SK-N-SH (cell line): ENCODE results near the gene MPC2. TPM values are rescaled to one million over a fixed set of nuclear protein-coding genes. Genes with fewer than 3 reads are reported as not detected.

Experiments used
- CTCF ChIA-PET: fragments of 300-600, 350-600 bp; formaldehyde crosslinking; extraction: SDS; loops from one replicate; lab custom pipeline; 2021; lab: Yijun Ruan, JAX
- POLR2A ChIA-PET: fragments of 350-600 bp; sonication (Branson Sonifier 250); formaldehyde crosslinking; extraction: SDS; loops from one replicate; lab custom pipeline; 2020; ENCODE audit warnings: antibody characterized with exemption, inconsistent platforms; lab: Yijun Ruan, JAX
- DNase-seq: peaks from one replicate; pipeline ENCODE4 v3.0.0; 2012
- H2AFZ ChIP-seq: fragments of 200-600 bp; sonication (generic); 2 replicates; pipeline ENCODE4 v1.8.1; 2016; ENCODE audit warnings: antibody characterized with exemption, mild to moderate bottlenecking, low read depth
- H3F3A ChIP-seq: fragments of 200-600 bp; sonication (generic); replicated peaks from 2 replicates; pipeline ENCODE3; 2016; ENCODE audit warnings: antibody characterized with exemption, mild to moderate bottlenecking; ENCODE audit not compliant: insufficient read depth
- H3K27ac ChIP-seq, 2 experiments: fragments of 200-500 bp in 1 of 2; fragments of 200-600 bp in 1 of 2; sonication (Bioruptor generic) in 1 of 2; sonication (generic), shearing (Covaris generic) in 1 of 2; 2 replicates each; pipeline versions ENCODE4 v1.5.1 to v1.6.1; 2014 to 2016; ENCODE audit warnings: low read depth in 2 of 2, inconsistent platforms in 1 of 2, low read length in 1 of 2, mild to moderate bottlenecking in 1 of 2, mixed read lengths in 1 of 2
- H3K27me3 ChIP-seq: fragments of 200-600 bp; sonication (generic), shearing (Covaris generic); 2 replicates; pipeline ENCODE4 v1.6.1; 2016; ENCODE audit warnings: mixed run types; ENCODE audit not compliant: insufficient read depth
- H3K36me3 ChIP-seq, 2 experiments: fragments of 200-500 bp in 1 of 2; fragments of 200-600 bp in 1 of 2; sonication (Bioruptor generic) in 1 of 2; sonication (generic) in 1 of 2; replicated peaks in 1 of 2; 2 replicates each; pipeline versions ENCODE3 to v1.5.1; 2014 to 2016; ENCODE audit warnings: low read length in 1 of 2, mild to moderate bottlenecking in 1 of 2; ENCODE audit not compliant: insufficient read depth in 2 of 2, control insufficient read depth in 1 of 2
- H3K4me1 ChIP-seq, 2 experiments: fragments of 200-500 bp in 1 of 2; fragments of 200-600 bp in 1 of 2; sonication (Bioruptor generic) in 1 of 2; sonication (generic), shearing (Covaris generic) in 1 of 2; 2 replicates each; pipeline versions ENCODE4 v1.5.1 to v1.6.1; 2014 to 2016; ENCODE audit warnings: low read depth in 1 of 2, low read length in 1 of 2, mixed run types in 1 of 2; ENCODE audit not compliant: insufficient read depth in 2 of 2, control insufficient read depth in 1 of 2
- H3K4me2 ChIP-seq: fragments of 200-600 bp; sonication (generic), shearing (Covaris generic); 2 replicates; pipeline ENCODE4 v1.6.1; 2017; ENCODE audit warnings: mixed run types
- H3K4me3 ChIP-seq, 2 experiments: fragments of 200-500 bp in 1 of 2; fragments of 200-600 bp in 1 of 2; sonication (Bioruptor generic) in 1 of 2; sonication (generic), shearing (Covaris generic) in 1 of 2; 2 replicates each; pipeline versions ENCODE4 v1.5.1 to v1.8.1; 2014 to 2016; ENCODE audit warnings: low read depth in 2 of 2, inconsistent platforms in 1 of 2, low read length in 1 of 2, mild to moderate bottlenecking in 1 of 2, mixed read lengths in 1 of 2, moderate library complexity in 1 of 2
- H3K79me2 ChIP-seq: fragments of 200-600 bp; sonication (generic); 2 replicates; pipeline ENCODE4 v1.8.1; 2017; ENCODE audit warnings: mild to moderate bottlenecking; ENCODE audit not compliant: insufficient read depth
- H3K9ac ChIP-seq: fragments of 200-600 bp; sonication (generic); 2 replicates; pipeline ENCODE4 v1.6.1; 2017; ENCODE audit warnings: mixed run types
- H3K9me2 ChIP-seq: fragments of 200-600 bp; sonication (generic); 2 replicates; pipeline ENCODE4 v1.6.1; 2017; ENCODE audit warnings: mixed run types
- H3K9me3 ChIP-seq: fragments of 200-600 bp; sonication (generic); 2 replicates; pipeline ENCODE4 v1.6.1; 2017; ENCODE audit warnings: mixed run types, mild to moderate bottlenecking, moderate library complexity
- H4K20me1 ChIP-seq: fragments of 200-600 bp; sonication (generic); 2 replicates; pipeline ENCODE4 v1.6.1; 2017; ENCODE audit warnings: mild to moderate bottlenecking, mixed run types; ENCODE audit not compliant: insufficient read depth
- CHD2 ChIP-seq: fragments of 150-350 bp; IDR thresholded peaks from 2 replicates; pipeline ENCODE4 v1.6.1; 2018; ENCODE audit warnings: low read length; ENCODE audit not compliant: partially characterized antibody
- CTCF ChIP-seq: fragments of 200-600 bp; sonication (generic); IDR thresholded peaks from 2 replicates; pipeline ENCODE4 v1.6.1; 2017; ENCODE audit warnings: antibody characterized with exemption, mild to moderate bottlenecking, moderate library complexity
- ELF1 ChIP-seq: IDR thresholded peaks from 2 replicates; pipeline ENCODE4 v1.4.0; 2012
- EZH2phosphoT487 ChIP-seq: fragments of 200-600 bp; sonication (generic); IDR thresholded peaks from 2 replicates; pipeline ENCODE4 v1.6.1; 2017; ENCODE audit warnings: low read depth, mixed run types, mild to moderate bottlenecking, antibody characterized with exemption, moderate library complexity, borderline replicate concordance
- FOXM1 ChIP-seq: IDR thresholded peaks from 2 replicates; pipeline ENCODE4 v1.4.0; 2012; ENCODE audit warnings: low read depth, mild to moderate bottlenecking
- GABPA ChIP-seq: IDR thresholded peaks from 2 replicates; pipeline ENCODE4 v1.4.0; 2012; ENCODE audit warnings: low read depth, mild to moderate bottlenecking
- MEF2A ChIP-seq: IDR thresholded peaks from 2 replicates; pipeline ENCODE4 v1.4.0; 2012; ENCODE audit warnings: low read depth, borderline replicate concordance
- MXI1 ChIP-seq: IDR thresholded peaks from 2 replicates; pipeline ENCODE4 v1.6.1; 2012; ENCODE audit warnings: mild to moderate bottlenecking, low read depth, low read length, improper control_type of control experiment
- NFIC ChIP-seq: IDR thresholded peaks from 2 replicates; pipeline ENCODE4 v1.4.0; 2012; ENCODE audit warnings: borderline replicate concordance
- PBX3 ChIP-seq: IDR thresholded peaks from 2 replicates; pipeline ENCODE4; 2012
- POLR2AphosphoS5 ChIP-seq: IDR thresholded peaks from 2 replicates; pipeline ENCODE4 v1.6.1; 2012; ENCODE audit warnings: low read depth, low read length
- RFX5 ChIP-seq: IDR thresholded peaks from 2 replicates; pipeline ENCODE4 v1.6.1; 2012; ENCODE audit warnings: mild to moderate bottlenecking, improper control_type of control experiment, low read length
- RXRA ChIP-seq: IDR thresholded peaks from 2 replicates; pipeline ENCODE4 v1.4.0; 2012; ENCODE audit warnings: low read depth, mild to moderate bottlenecking, borderline replicate concordance
- SMC3 ChIP-seq: IDR thresholded peaks from 2 replicates; pipeline ENCODE4 v1.6.1; 2012; ENCODE audit warnings: low read depth, low read length, improper control_type of control experiment
- TAF1 ChIP-seq: IDR thresholded peaks from 2 replicates; pipeline ENCODE4 v1.6.1; 2012; ENCODE audit warnings: low read depth, mild to moderate bottlenecking, low read length, moderate library complexity, borderline replicate concordance
- TCF12 ChIP-seq: IDR thresholded peaks from 2 replicates; pipeline ENCODE4 v1.4.0; 2012
- TEAD4 ChIP-seq: IDR thresholded peaks from 2 replicates; pipeline ENCODE4 v1.4.0; 2012; ENCODE audit warnings: mild to moderate bottlenecking, borderline replicate concordance; ENCODE audit not compliant: insufficient read depth
- USF2 ChIP-seq: fragments of 150-350 bp; IDR thresholded peaks from 2 replicates; pipeline ENCODE4 v1.6.1; 2017; ENCODE audit warnings: antibody characterized with exemption, low read length, low read depth, borderline replicate concordance
- YY1 ChIP-seq: IDR thresholded peaks from 2 replicates; pipeline ENCODE4 v1.4.0; 2012; ENCODE audit warnings: low read depth, mild to moderate bottlenecking
- WGBS: methylation state at CpG from one replicate; pipeline ENCODE4 v1.1.6; 2017; ENCODE audit warnings: low lambda C conversion rate; 5-methylcytosine and 5-hydroxymethylcytosine counted together
- polyA plus RNA-seq, 3 experiments: library from polyadenylated mRNA; depleted of rRNA; stranded (reverse); fragments of >200 nt; gene quantifications; 2 replicates each; pipeline ENCODE4 v1.2.3, GENCODE V29; 2012
- TF ChIP-seq, protein P1 (sequence below): IDR thresholded peaks from 2 replicates; pipeline ENCODE4 v1.6.1; 2012; ENCODE audit warnings: mild to moderate bottlenecking, low read depth, low read length, moderate library complexity
- TF ChIP-seq, protein P2 (sequence below): IDR thresholded peaks from 2 replicates; pipeline ENCODE4 v1.4.0; 2012; ENCODE audit warnings: low read depth, borderline replicate concordance

Gene MPC2
- polyA plus RNA-seq, 1 of the 3 experiments (the other 2 are of a cell fraction): 15.9 TPM

GRCh38 chr1:167922023-167922422 lies 14.8 kb downstream of the MPC2 start (continued):
- TF ChIP-seq TEAD4: no peak
- TF ChIP-seq TAF1: no peak
- no peak for TF ChIP-seq PBX3
- TF ChIP-seq USF2: no peak

DNA sequence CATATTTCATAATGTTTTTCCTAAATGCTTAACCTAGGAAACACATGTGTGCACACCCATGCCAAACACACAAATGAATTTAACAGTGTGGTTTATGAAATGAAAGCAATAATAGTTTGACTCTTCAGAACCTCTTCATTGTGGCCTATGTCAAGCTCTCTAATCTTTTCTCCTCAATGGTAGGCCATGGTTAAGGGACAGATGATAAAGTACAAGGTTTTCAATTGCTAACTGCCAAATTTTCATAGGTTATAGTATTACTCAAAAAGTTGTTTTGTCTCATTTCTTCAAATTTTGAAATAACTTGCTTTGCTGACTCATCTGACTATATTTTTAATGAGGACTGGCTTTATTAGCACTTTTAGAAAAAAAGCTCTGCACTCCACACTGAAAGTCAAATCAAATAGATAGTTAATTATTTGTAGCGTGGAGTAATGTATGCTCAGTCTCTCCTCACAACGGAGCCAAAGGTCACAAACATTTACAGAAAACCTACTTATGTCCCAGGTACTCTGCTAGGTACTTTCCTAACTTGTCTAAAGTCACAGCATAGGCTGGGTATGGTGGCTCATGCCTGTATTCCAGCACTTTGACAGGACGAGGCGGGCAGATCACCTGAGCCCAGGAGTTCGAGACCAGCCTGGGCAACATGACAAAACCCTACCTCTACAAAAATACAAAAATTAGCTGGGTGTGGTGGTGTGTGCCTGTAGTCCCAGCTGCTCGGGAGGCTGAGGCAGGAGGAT lies 19.9 kb downstream of the MPC2 start:
- H3K4me1 ChIP-seq: no peaks in the 10 kb centered on the region; a peak in 2 of 4 replicates
- H4K20me1 ChIP-seq: no peaks in the 10 kb centered on the region
- TF ChIP-seq MEF2A (no peak), RFX5 (no peak), MXI1 (no peak), TCF12 (no peak), POLR2AphosphoS5 (no peak), EZH2phosphoT487 (no peak), CHD2 (no peak), YY1 (no peak), FOXM1 (no peak), TEAD4 (no peak), USF2 (no peak), NFIC (no peak), ELF1 (no peak), TAF1 (no peak), GABPA (no peak), CTCF (no peak), RXRA (no peak), SMC3 (no peak)
- TF ChIP-seq, protein P1, sequence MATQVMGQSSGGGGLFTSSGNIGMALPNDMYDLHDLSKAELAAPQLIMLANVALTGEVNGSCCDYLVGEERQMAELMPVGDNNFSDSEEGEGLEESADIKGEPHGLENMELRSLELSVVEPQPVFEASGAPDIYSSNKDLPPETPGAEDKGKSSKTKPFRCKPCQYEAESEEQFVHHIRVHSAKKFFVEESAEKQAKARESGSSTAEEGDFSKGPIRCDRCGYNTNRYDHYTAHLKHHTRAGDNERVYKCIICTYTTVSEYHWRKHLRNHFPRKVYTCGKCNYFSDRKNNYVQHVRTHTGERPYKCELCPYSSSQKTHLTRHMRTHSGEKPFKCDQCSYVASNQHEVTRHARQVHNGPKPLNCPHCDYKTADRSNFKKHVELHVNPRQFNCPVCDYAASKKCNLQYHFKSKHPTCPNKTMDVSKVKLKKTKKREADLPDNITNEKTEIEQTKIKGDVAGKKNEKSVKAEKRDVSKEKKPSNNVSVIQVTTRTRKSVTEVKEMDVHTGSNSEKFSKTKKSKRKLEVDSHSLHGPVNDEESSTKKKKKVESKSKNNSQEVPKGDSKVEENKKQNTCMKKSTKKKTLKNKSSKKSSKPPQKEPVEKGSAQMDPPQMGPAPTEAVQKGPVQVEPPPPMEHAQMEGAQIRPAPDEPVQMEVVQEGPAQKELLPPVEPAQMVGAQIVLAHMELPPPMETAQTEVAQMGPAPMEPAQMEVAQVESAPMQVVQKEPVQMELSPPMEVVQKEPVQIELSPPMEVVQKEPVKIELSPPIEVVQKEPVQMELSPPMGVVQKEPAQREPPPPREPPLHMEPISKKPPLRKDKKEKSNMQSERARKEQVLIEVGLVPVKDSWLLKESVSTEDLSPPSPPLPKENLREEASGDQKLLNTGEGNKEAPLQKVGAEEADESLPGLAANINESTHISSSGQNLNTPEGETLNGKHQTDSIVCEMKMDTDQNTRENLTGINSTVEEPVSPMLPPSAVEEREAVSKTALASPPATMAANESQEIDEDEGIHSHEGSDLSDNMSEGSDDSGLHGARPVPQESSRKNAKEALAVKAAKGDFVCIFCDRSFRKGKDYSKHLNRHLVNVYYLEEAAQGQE: no peak
- TF ChIP-seq, protein P2, sequence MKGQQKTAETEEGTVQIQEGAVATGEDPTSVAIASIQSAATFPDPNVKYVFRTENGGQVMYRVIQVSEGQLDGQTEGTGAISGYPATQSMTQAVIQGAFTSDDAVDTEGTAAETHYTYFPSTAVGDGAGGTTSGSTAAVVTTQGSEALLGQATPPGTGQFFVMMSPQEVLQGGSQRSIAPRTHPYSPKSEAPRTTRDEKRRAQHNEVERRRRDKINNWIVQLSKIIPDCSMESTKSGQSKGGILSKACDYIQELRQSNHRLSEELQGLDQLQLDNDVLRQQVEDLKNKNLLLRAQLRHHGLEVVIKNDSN: no peak
- H3K79me2 ChIP-seq: no peaks in the 10 kb centered on the region
- CTCF ChIA-PET: interaction anchor here (0.8 to 1.1 kb wide), 3 partner anchors 11 to 202 kb away, joined by 3 to 4 read pairs (median 3); no protein-coding TSS in a partner anchor
- H3K9me3 ChIP-seq: no peaks in the 10 kb centered on the region
- POLR2A ChIA-PET: no interaction called here
- peaks cover 15 to 26% of the 10 kb centered on the region in 2 experiments for H3K36me3 ChIP-seq
- no peak overlapping the region for H3K27ac ChIP-seq
- no peaks in the 10 kb centered on the region for H3K9me2 ChIP-seq
- H3F3A ChIP-seq: peaks cover 5% of the 10 kb centered on the region
- no peak overlapping the region for H3K9ac ChIP-seq
- WGBS: 92% methylated on average over 6 of the region's 6 CpGs
- no peaks in the 10 kb centered on the region for H3K27me3 ChIP-seq
- DNase-seq: no peak
- no peak overlapping the region for H2AFZ ChIP-seq
- H3K4me3 ChIP-seq: no peak overlapping the region
- H3K4me2 ChIP-seq: no peak overlapping the region
